Astrocyte (in vitro differentiated cells and primary cell): Measurements from ENCODE around the gene HMCN2. TPM values are rescaled to one million over a fixed set of nuclear protein-coding genes. Genes with fewer than 3 reads are reported as not detected.
"Not testable (repeated sequence)": the region's sequence is repeated elsewhere in the genome, so short reads cannot be mapped to it uniquely, and the experiment has no call there.

Experiments used
- DNase-seq: peaks from one replicate; pipeline ENCODE4 v3.0.0-alpha.2; 2010; ENCODE audit warnings: low read depth
- FAIRE-seq: peaks from 2 replicates; lab custom pipeline; 2011; peaks lifted over from hg19 to GRCh38; lab: Jason Lieb, UNC
- H2AFZ ChIP-seq: 2 replicates; pipeline ENCODE4 v1.6.0; 2012; ENCODE audit warnings: low read depth, low read length, inconsistent platforms
- H3K27ac ChIP-seq: 2 replicates; pipeline ENCODE4 v1.5.1; 2011; ENCODE audit warnings: low read depth, low read length, inconsistent platforms
- H3K27me3 ChIP-seq: 2 replicates; pipeline ENCODE4 v1.6.0; 2011; ENCODE audit warnings: low read length, inconsistent platforms; ENCODE audit not compliant: insufficient read depth
- H3K36me3 ChIP-seq: 2 replicates; pipeline ENCODE4 v1.5.1; 2011; ENCODE audit warnings: low read length, inconsistent platforms; ENCODE audit not compliant: insufficient read depth
- H3K4me1 ChIP-seq: 2 replicates; pipeline ENCODE4 v1.5.1; 2011; ENCODE audit warnings: low read length, inconsistent platforms; ENCODE audit not compliant: insufficient read depth
- H3K4me2 ChIP-seq: 2 replicates; pipeline ENCODE4 v1.6.0; 2012; ENCODE audit warnings: low read length, inconsistent platforms
- H3K4me3 ChIP-seq: 2 replicates; pipeline ENCODE4 v1.5.1; 2011; ENCODE audit warnings: low read depth, mild to moderate bottlenecking, low read length, inconsistent platforms; ENCODE audit not compliant: insufficient read depth
- H3K79me2 ChIP-seq: 2 replicates; pipeline ENCODE4 v1.6.0; 2012; ENCODE audit warnings: mild to moderate bottlenecking, low read length, inconsistent platforms; ENCODE audit not compliant: insufficient read depth
- H3K9ac ChIP-seq: 2 replicates; pipeline ENCODE4 v1.6.0; 2012; ENCODE audit warnings: mild to moderate bottlenecking, low read length, inconsistent platforms
- H3K9me3 ChIP-seq: 2 replicates; pipeline ENCODE4 v1.5.1; 2012; ENCODE audit warnings: low read depth, mild to moderate bottlenecking, low read length, inconsistent platforms; ENCODE audit not compliant: insufficient read depth
- H4K20me1 ChIP-seq: 2 replicates; pipeline ENCODE4 v1.6.0; 2012; ENCODE audit warnings: low read length, inconsistent platforms; ENCODE audit not compliant: insufficient read depth
- H3K27ac Mint-ChIP-seq: one replicate; pipeline ENCODE4 v1.8.0; 2021; ENCODE audit warnings: mild to moderate bottlenecking, mixed read lengths; ENCODE audit not compliant: unreplicated experiment
- H3K27me3 Mint-ChIP-seq: one replicate; pipeline ENCODE4 v1.8.0; 2021; ENCODE audit warnings: low read depth, mixed read lengths; ENCODE audit not compliant: unreplicated experiment
- H3K36me3 Mint-ChIP-seq: one replicate; pipeline ENCODE4 v1.8.0; 2021; ENCODE audit warnings: low read depth, mixed read lengths; ENCODE audit not compliant: unreplicated experiment
- H3K4me1 Mint-ChIP-seq: one replicate; pipeline ENCODE4 v1.8.0; 2021; ENCODE audit warnings: low read depth, mixed read lengths; ENCODE audit not compliant: unreplicated experiment
- H3K4me3 Mint-ChIP-seq: one replicate; pipeline ENCODE4 v1.8.0; 2021; ENCODE audit warnings: mild to moderate bottlenecking, moderate library complexity, mixed read lengths; ENCODE audit not compliant: unreplicated experiment
- H3K9me3 Mint-ChIP-seq: one replicate; pipeline ENCODE4 v1.8.0; 2021; ENCODE audit warnings: mild to moderate bottlenecking, mixed read lengths; ENCODE audit not compliant: unreplicated experiment
- EZH2 ChIP-seq: IDR thresholded peaks from 2 replicates; pipeline ENCODE4 v1.6.1; 2012; ENCODE audit warnings: mild to moderate bottlenecking, low read length, inconsistent platforms; ENCODE audit not compliant: insufficient read depth
- total RNA-seq: library from RNA; stranded (reverse); gene quantifications from 2 replicates; pipeline ENCODE4 v1.2.1, GENCODE V29; 2021
- TF ChIP-seq, protein P1 (sequence below): IDR thresholded peaks from 2 replicates; pipeline ENCODE4 v1.5.1; 2011; ENCODE audit warnings: low read depth, mild to moderate bottlenecking, inconsistent platforms, low read length, moderate library complexity; ENCODE audit not compliant: insufficient read depth

Gene HMCN2
- total RNA-seq, 1 donor from 2014 or later: 1.6 TPM

DNA sequence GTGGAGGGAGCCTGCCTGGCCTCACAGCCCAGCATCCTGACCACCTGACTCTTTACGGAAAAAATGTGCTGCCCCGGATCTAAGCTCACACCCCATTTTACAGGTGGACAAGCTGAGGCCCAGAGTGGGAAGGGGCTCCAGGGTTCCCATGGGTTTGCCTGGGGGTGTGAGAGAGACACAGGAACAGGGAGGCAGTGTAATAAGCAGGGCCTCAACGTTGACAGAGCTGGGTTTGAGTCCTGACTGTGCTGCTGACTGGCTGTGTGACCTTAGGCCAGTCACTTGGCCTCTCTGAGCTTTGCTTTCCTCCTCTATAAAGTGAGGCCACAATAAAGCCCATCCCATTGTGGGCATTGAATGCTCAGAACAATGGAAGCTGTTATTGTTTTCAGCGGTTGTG is 73.7 kb downstream of the HMCN2 start:
- H3K9ac ChIP-seq: no peak overlapping the region
- H3K36me3 Mint-ChIP-seq: no peaks in the 10 kb centered on the region
- no peak for FAIRE-seq
- H3K27ac Mint-ChIP-seq: no peak overlapping the region
- peaks cover 18% of the 10 kb centered on the region for H3K27me3 Mint-ChIP-seq
- no peak overlapping the region for H3K27ac ChIP-seq
- H3K4me3 ChIP-seq: no peak overlapping the region
- no peaks in the 10 kb centered on the region for H3K9me3 ChIP-seq
- H2AFZ ChIP-seq: no peak overlapping the region
- H4K20me1 ChIP-seq: no peaks in the 10 kb centered on the region
- H3K9me3 Mint-ChIP-seq: no peaks in the 10 kb centered on the region
- no peaks in the 10 kb centered on the region for H3K79me2 ChIP-seq
- no peak overlapping the region for H3K4me2 ChIP-seq
- peaks cover 7% of the 10 kb centered on the region for H3K27me3 ChIP-seq
- no peak overlapping the region for H3K4me3 Mint-ChIP-seq
- H3K36me3 ChIP-seq: no peaks in the 10 kb centered on the region
- no peaks in the 10 kb centered on the region for H3K4me1 ChIP-seq
- no peaks in the 10 kb centered on the region for H3K4me1 Mint-ChIP-seq
- no peak for TF ChIP-seq EZH2
- TF ChIP-seq, protein P1, sequence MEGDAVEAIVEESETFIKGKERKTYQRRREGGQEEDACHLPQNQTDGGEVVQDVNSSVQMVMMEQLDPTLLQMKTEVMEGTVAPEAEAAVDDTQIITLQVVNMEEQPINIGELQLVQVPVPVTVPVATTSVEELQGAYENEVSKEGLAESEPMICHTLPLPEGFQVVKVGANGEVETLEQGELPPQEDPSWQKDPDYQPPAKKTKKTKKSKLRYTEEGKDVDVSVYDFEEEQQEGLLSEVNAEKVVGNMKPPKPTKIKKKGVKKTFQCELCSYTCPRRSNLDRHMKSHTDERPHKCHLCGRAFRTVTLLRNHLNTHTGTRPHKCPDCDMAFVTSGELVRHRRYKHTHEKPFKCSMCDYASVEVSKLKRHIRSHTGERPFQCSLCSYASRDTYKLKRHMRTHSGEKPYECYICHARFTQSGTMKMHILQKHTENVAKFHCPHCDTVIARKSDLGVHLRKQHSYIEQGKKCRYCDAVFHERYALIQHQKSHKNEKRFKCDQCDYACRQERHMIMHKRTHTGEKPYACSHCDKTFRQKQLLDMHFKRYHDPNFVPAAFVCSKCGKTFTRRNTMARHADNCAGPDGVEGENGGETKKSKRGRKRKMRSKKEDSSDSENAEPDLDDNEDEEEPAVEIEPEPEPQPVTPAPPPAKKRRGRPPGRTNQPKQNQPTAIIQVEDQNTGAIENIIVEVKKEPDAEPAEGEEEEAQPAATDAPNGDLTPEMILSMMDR: no peak
- DNase-seq: no peak

DNA sequence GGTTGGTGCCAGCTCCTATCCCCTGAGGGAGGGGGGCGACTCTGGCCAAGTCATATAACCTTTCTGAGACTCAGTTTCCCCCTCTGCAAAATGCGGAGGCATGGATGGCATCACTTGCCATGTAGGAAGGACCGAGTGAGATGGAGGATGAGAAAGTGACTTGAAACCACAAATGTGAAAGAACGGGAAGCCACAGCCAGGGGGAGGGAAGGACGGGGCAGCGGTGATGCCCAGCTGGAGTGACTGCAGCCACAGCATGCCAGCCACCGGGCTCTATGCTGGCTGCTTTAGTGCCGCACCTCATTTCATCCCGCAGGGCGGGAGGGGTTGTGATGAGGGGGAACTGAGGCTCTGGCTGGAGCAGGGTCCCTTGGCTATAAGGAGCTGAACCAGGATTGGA is 74.5 kb downstream of the HMCN2 start:
- H3K4me3 Mint-ChIP-seq: no peak overlapping the region
- no peak overlapping the region for H3K27ac ChIP-seq
- H4K20me1 ChIP-seq: peaks cover 5% of the 10 kb centered on the region
- H3K9me3 ChIP-seq: peaks cover 3% of the 10 kb centered on the region
- TF ChIP-seq EZH2: no peak
- TF ChIP-seq, protein P1: no peak
- H3K9ac ChIP-seq: no peak overlapping the region
- H2AFZ ChIP-seq: no peak overlapping the region
- no peak overlapping the region for H3K4me2 ChIP-seq
- peaks cover 15% of the 10 kb centered on the region for H3K27me3 Mint-ChIP-seq
- H3K36me3 Mint-ChIP-seq: no peaks in the 10 kb centered on the region
- DNase-seq (no peak), FAIRE-seq (no peak)
- H3K79me2 ChIP-seq: no peaks in the 10 kb centered on the region
- H3K27me3 ChIP-seq: peaks cover 5% of the 10 kb centered on the region
- H3K9me3 Mint-ChIP-seq: no peaks in the 10 kb centered on the region
- H3K4me3 ChIP-seq: no peak overlapping the region
- no peaks in the 10 kb centered on the region for H3K4me1 Mint-ChIP-seq
- no peak overlapping the region for H3K27ac Mint-ChIP-seq
- no peaks in the 10 kb centered on the region for H3K4me1 ChIP-seq
- no peaks in the 10 kb centered on the region for H3K36me3 ChIP-seq

GRCh38 chr9:130340557-130340956 is 75.0 kb downstream of the HMCN2 start:
- H3K4me1 Mint-ChIP-seq, DNase-seq, H3K27ac Mint-ChIP-seq, H3K36me3 ChIP-seq, H3K36me3 Mint-ChIP-seq, H3K9me3 ChIP-seq, H3K4me2 ChIP-seq, H2AFZ ChIP-seq, H3K4me3 Mint-ChIP-seq, H3K27me3 ChIP-seq, H3K4me3 ChIP-seq, H3K9ac ChIP-seq, H3K27ac ChIP-seq, H3K4me1 ChIP-seq, H3K79me2 ChIP-seq, H3K9me3 Mint-ChIP-seq, FAIRE-seq: not testable (repeated sequence)
- peaks cover 10% of the 10 kb centered on the region for H3K27me3 Mint-ChIP-seq
- H4K20me1 ChIP-seq: peaks cover 10% of the 10 kb centered on the region
